Vagina (tissue), 2 donors: ENCODE measurements around the gene CRB1.

Experiments used
- POLR2A ChIP-seq, 2 donors: fragments of 450-650 bp; IDR thresholded peaks; one replicate each; pipeline ENCODE4 v1.6.1; 2017; ENCODE audit warnings: antibody characterized with exemption in 2 of 2, mild to moderate bottlenecking in 2 of 2, moderate library complexity in 2 of 2
- POLR2AphosphoS5 ChIP-seq, 2 donors: sonication (generic); formaldehyde crosslinking; IDR thresholded peaks; one replicate each; pipeline ENCODE4 v1.9.0; 2017; ENCODE audit warnings: antibody characterized with exemption in 2 of 2, mild to moderate bottlenecking in 2 of 2, low read depth in 1 of 2; ENCODE audit not compliant: insufficient read depth in 1 of 2
- TF ChIP-seq, protein P1 (sequence below), 3 experiments: fragments of 450-650 bp in 2 of 3; fragments of 200-600 bp in 1 of 3; sonication (generic) in 1 of 3; IDR thresholded peaks; one replicate each; pipeline ENCODE4 v1.5.1; 2017 to 2019; ENCODE audit warnings: antibody characterized with exemption in 3 of 3, mild to moderate bottlenecking in 2 of 3, moderate library complexity in 2 of 3

DNA sequence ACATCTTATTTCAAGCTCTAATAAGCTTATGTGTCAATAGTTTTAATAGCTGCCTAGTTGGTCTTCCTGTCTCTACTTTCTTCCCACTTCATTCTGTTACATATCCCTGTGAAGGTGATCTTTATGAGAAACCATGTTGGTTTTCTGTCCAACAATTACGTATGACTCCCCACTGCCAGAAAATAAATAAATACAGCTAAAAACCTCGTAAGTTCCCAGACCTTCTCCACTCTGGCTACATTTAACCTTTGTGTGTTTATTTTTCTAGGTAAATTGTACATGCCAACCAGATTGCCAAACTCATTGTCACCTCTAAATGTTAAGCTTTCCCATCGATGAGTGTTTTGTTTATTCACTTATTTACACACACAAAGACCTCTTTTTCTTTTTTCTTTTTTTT lies 147.2 kb downstream of the CRB1 start:
- TF ChIP-seq, protein P1, sequence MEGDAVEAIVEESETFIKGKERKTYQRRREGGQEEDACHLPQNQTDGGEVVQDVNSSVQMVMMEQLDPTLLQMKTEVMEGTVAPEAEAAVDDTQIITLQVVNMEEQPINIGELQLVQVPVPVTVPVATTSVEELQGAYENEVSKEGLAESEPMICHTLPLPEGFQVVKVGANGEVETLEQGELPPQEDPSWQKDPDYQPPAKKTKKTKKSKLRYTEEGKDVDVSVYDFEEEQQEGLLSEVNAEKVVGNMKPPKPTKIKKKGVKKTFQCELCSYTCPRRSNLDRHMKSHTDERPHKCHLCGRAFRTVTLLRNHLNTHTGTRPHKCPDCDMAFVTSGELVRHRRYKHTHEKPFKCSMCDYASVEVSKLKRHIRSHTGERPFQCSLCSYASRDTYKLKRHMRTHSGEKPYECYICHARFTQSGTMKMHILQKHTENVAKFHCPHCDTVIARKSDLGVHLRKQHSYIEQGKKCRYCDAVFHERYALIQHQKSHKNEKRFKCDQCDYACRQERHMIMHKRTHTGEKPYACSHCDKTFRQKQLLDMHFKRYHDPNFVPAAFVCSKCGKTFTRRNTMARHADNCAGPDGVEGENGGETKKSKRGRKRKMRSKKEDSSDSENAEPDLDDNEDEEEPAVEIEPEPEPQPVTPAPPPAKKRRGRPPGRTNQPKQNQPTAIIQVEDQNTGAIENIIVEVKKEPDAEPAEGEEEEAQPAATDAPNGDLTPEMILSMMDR (IDR thresholded peaks at IDR 0.05): no peak
- TF ChIP-seq POLR2A (IDR thresholded peaks at IDR 0.05) (no peak), POLR2AphosphoS5 (IDR thresholded peaks at IDR 0.05; ENCODE audit: insufficient read depth in 1 of 2, low read depth in 1 of 2) (no peak)
